Lung microvascular endothelial cell (primary cell): ENCODE results near the gene CCDC177. TPM values are rescaled to one million over a fixed set of nuclear protein-coding genes. Genes with fewer than 3 reads are reported as not detected.

Experiments
- DNase-seq, 2 donors: peaks; one replicate each; pipeline versions ENCODE4 v3.0.0 to v3.0.0-alpha.2; 2010; ENCODE audit warnings: low read depth in 2 of 2
- total RNA-seq: library from RNA; depleted of rRNA; stranded (reverse); fragments of >200 nt; gene quantifications from 2 replicates; pipeline ENCODE4 v1.2.1, GENCODE V29; 2014

Gene CCDC177
- total RNA-seq, 1 donor from 2014 or later, result not detected

DNA sequence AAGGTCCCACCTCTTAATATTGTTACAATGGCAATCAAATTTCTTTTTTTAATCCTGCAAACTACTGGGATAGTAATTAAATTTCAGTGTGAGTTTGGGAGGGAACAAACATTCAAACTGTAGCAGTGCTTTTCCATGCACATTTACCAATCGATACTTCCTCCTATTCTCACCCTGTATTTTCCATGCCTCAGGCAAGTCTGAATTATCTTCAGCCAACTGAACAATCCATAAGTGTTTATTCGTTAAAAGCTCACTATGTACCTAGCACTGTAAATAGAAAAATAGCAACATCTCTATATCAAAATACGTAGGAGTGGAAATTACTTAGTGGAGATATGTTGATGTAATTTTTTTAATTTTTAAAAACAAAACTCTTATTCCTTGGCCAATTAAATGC is 43.5 kb downstream of the CCDC177 start:
- DNase-seq, result no peak

DNA sequence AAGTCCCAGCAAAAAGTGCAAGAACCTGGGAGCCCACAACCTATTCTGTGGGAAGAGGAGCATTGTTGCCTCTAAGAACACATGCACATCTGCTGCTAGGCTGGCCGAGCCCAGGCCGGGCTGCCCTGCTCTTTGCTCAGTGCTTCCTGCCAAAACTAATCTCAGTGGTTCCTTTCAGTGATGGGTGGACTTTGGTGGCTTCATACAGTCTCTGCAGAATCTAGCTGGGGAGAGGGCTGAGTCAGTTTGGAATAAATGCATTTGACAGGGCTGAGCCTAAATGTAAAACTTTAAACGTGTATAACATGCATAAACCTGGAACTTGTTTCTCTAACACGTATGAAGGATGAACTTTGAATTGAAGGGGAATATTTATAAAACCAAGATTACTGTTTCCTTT is 44.6 kb downstream of the CCDC177 start:
- DNase-seq, result no peak

DNA sequence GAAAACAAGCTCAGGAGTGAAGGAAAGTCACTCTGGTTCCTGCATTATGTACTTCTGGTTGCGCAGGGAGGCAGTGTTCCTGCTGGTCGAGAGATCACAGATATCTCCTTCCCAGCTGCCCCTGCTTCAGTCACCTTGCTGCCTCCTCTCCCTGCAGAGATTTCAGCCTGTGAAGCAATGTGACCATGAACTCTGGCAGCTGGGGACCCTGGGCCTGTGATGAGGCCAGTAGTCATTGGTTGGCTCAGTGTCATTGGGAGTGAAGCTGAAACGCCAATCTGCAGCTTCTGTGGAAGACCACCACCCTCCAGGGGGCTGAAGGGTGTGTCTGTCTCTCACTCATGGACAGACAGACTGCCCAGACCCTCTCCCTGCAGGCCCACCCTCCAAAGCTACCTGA is 45.1 kb downstream of the CCDC177 start:
- no peak for DNase-seq

DNA sequence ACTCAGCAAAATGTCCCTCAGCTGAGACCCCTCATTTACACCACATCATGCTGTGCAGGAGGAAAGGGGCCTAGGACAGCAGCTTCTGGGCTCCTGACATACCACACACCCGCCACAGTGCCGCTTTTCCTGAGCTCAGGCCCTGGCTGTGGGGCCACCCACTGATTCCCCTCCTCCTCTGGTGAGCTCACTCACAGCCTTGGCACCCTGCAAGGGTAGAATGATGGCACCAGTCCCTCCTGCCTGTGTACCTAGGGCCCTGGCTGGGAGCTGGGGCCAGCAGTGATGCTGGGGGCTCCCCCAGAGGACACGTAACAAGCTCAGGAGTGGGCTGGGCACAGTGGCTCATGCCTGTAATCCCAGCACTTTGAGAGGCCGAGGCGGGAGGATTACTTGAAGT is 45.7 kb downstream of the CCDC177 start:
- DNase-seq, result no peak

DNA sequence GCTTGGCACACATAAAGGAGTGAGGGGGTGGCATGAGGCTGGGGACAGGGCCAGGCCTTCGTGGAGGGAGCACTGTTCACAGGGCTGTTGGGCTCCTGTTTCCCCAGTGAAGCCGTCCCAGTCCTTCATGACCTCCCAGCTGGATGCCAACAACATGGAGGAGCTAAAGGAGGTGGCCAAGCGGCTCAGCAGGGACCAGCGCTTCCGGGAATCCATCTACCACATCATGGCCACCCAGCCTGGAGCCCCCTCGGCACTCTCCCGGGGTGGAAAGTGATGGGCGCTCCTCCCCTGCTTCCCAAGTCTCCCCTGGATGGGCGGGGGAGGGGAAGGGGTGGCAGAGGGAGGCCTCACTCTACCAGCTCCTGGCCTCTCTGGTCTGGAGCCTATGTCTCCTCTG is 46.5 kb downstream of the CCDC177 start:
- DNase-seq, result no peak

DNA sequence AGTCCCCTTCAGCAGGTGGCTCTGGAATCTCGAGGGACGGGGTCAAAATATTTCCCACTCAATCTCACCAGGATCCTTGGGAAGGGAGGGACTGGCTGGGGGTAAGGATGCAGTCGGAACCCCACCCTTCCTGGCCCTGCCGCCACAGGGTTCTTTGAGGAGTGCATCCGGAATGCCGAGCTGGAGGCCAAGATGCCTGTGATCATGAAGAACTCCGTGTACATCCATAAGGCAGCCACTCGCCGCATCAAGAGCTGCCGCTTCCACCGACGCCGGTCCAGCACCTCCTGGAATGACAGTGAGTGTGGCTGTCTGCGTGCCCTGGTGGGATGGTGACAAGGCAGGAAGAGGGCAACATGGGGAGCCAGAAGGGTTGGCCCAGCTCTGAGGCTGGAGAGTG is 47.0 kb downstream of the CCDC177 start:
- DNase-seq, result no peak

DNA sequence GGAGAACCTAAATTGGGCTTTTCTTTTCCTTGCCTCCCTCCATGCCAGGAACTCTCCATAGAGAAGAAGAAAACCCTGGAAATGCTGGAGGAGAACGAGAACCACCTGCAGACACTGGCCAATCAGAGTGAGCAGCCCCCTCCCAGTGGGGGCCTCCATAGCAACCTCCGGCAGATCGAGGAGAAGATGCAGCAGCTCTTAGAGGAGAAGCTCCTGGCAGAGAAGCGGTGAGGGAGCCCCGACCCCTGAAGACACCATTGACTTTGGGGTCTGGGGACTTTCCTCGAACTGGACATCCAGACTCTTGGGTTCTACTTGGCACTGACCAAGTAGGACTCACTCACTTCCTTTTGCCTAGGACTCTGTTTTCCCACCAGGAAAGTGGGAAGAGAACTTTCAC is 48.8 kb downstream of the CCDC177 start:
- no peak for DNase-seq

DNA sequence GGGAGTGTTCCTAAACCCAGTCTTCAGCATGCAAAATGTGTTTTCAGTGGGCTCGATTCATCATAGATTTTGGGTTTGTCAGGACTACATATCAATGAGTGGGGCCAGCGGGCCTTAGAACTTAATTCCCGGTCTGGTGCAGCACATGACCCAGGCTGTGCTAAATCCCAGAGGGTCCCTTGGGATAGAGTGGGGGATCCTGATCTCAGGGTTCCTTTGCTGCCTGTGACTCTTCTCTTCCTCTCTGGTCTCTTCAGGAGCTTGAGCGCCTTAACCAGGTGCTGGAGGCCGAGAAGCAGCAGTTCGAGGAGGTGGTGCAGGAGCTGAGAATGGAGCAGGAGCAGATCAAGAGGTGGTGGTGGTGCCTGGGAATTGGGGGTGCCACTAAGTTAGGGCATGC is 52.6 kb downstream of the CCDC177 start:
- DNase-seq, result no peak

Other genes starting within 250 kb of the CCDC177 start
- 222 and 226 TPM in 2 replicates for gene ERH, start 176.6 kb downstream of the CCDC177 start, total RNA-seq
- 77.4 and 117 TPM in 2 replicates for gene SLC39A9, start 176.2 kb downstream of the CCDC177 start, total RNA-seq
- gene PLEKHD1, start 90.1 kb downstream of the CCDC177 start, total RNA-seq, result under 0.01 TPM in 1 of 2 replicates, not detected in the other
- 8.1 and 11.3 TPM in 2 replicates for gene SUSD6, start 36.7 kb upstream of the CCDC177 start, total RNA-seq
- gene SRSF5, start 192.3 kb upstream of the CCDC177 start, total RNA-seq, result 76.9 and 117 TPM in 2 replicates
- gene SLC10A1, start 222.4 kb upstream of the CCDC177 start, total RNA-seq, result not detected in 2 replicates